SK-N-SH treated with all-trans-retinoic acid at 6 μM for 48 hours (cell line): ENCODE results near the gene KIZ.

ENCODE experiments used
- ATAC-seq: fragments of 200-7000 bp; cut with Tn5 transposase; 3 replicates; pipeline ENCODE4 v1.9.1; 2020; ENCODE audit warnings: mild to moderate bottlenecking, moderate library complexity
- ARNTL ChIP-seq: fragments of 450-650 bp; formaldehyde crosslinking; IDR thresholded peaks from 2 replicates; pipeline ENCODE4 v1.5.0; 2020; ENCODE audit warnings: low read depth, mild to moderate bottlenecking, moderate library complexity, borderline replicate concordance
- BACH2 ChIP-seq: fragments of 250-450 bp; sonication (Bioruptor Pico); IDR thresholded peaks from 2 replicates; pipeline ENCODE4 v1.9.0; 2021; ENCODE audit warnings: mild to moderate bottlenecking, borderline replicate concordance
- CREB5 ChIP-seq: fragments of 250-450 bp; sonication (Bioruptor Pico); IDR thresholded peaks from 2 replicates; pipeline ENCODE4 v1.5.1; 2020; ENCODE audit warnings: low read depth, mild to moderate bottlenecking, moderate library complexity
- CSDC2 ChIP-seq: fragments of 250-450 bp; sonication (Bioruptor Pico); IDR thresholded peaks from 2 replicates; pipeline ENCODE4 v1.5.0; 2020; ENCODE audit warnings: mild to moderate bottlenecking, moderate library complexity
- CSRNP3 ChIP-seq: fragments of 250-450 bp; sonication (Bioruptor Pico); IDR thresholded peaks from 2 replicates; pipeline ENCODE4 v1.5.1; 2021; ENCODE audit warnings: mild to moderate bottlenecking, moderate library complexity
- ESRRG ChIP-seq: fragments of 250-450 bp; sonication (Bioruptor Pico); IDR thresholded peaks from 2 replicates; pipeline ENCODE4 v1.6.1; 2021; ENCODE audit warnings: mild to moderate bottlenecking
- GLIS3 ChIP-seq: fragments of 250-450 bp; sonication (Bioruptor Pico); IDR thresholded peaks from 2 replicates; pipeline ENCODE4 v1.5.0; 2020; ENCODE audit warnings: mild to moderate bottlenecking, moderate library complexity
- ISL1 ChIP-seq: fragments of 250-450 bp; sonication (Bioruptor Pico); IDR thresholded peaks from 2 replicates; pipeline ENCODE4 v2.1.2; 2022; ENCODE audit warnings: mild to moderate bottlenecking, moderate library complexity
- OSR1 ChIP-seq: fragments of 250-450 bp; sonication (Bioruptor Pico); IDR thresholded peaks from 2 replicates; pipeline ENCODE4 v1.8.0; 2022; ENCODE audit warnings: moderate library complexity, mild to moderate bottlenecking, inconsistent platforms
- PATZ1 ChIP-seq: fragments of 250-450 bp; sonication (Bioruptor Pico); IDR thresholded peaks from 2 replicates; pipeline ENCODE4 v1.8.0; 2020; ENCODE audit warnings: mild to moderate bottlenecking, moderate library complexity, borderline replicate concordance
- POU6F1 ChIP-seq: fragments of 250-450 bp; sonication (Bioruptor Pico); IDR thresholded peaks from 2 replicates; pipeline ENCODE4 v1.8.0; 2021; ENCODE audit warnings: low read depth, mild to moderate bottlenecking, moderate library complexity, borderline replicate concordance
- PPARA ChIP-seq: fragments of 250-450 bp; sonication (Bioruptor Pico); IDR thresholded peaks from 2 replicates; pipeline ENCODE4 v1.5.0; 2020; ENCODE audit warnings: mild to moderate bottlenecking, borderline replicate concordance
- RARB ChIP-seq: fragments of 250-450 bp; sonication (Bioruptor Pico); IDR thresholded peaks from 2 replicates; pipeline ENCODE4 v1.8.0; 2021; ENCODE audit warnings: mild to moderate bottlenecking, moderate library complexity
- SNAI2 ChIP-seq: fragments of 250-450 bp; sonication (Bioruptor Pico); IDR thresholded peaks from 2 replicates; pipeline ENCODE4 v1.5.0; 2020; ENCODE audit warnings: mild to moderate bottlenecking, moderate library complexity
- TCF4 ChIP-seq: fragments of 250-450 bp; sonication (Bioruptor Pico); IDR thresholded peaks from 2 replicates; pipeline ENCODE4 v1.8.0; 2021; ENCODE audit warnings: mild to moderate bottlenecking, moderate library complexity, borderline replicate concordance
- TOX ChIP-seq: fragments of 250-450 bp; sonication (Bioruptor Pico); IDR thresholded peaks from 2 replicates; pipeline ENCODE4 v1.8.0; 2021; ENCODE audit warnings: mild to moderate bottlenecking, moderate library complexity, borderline replicate concordance
- TSHZ2 ChIP-seq: fragments of 250-450 bp; sonication (Bioruptor Pico); IDR thresholded peaks from 2 replicates; pipeline ENCODE4 v1.5.0; 2020; ENCODE audit warnings: mild to moderate bottlenecking, moderate library complexity
- ZC3H10 ChIP-seq: fragments of 250-450 bp; sonication (Bioruptor Pico); IDR thresholded peaks from 2 replicates; pipeline ENCODE4 v1.5.1; 2021; ENCODE audit warnings: mild to moderate bottlenecking, moderate library complexity
- ZFP3 ChIP-seq: fragments of 250-450 bp; sonication (Bioruptor Pico); IDR thresholded peaks from 2 replicates; pipeline ENCODE4 v1.5.0; 2020; ENCODE audit warnings: mild to moderate bottlenecking, moderate library complexity
- ZNF70 ChIP-seq: fragments of 450-650 bp; formaldehyde crosslinking; IDR thresholded peaks from 2 replicates; pipeline ENCODE4 v1.5.0; 2020; ENCODE audit warnings: mild to moderate bottlenecking, moderate library complexity

Gene KIZ

GRCh38 chr20:21125849-21126580 lies at the start of gene KIZ:
Gene KIZ, plus strand, starts transcription at chr20:21126082. Its CDS starts 34 bp downstream, at chr20:21126116.
- TF ChIP-seq ISL1 (CRISPR knock-in tag) (no peak), ZNF70 (no peak), CSDC2 (CRISPR knock-in tag) (no peak), ZC3H10 (CRISPR knock-in tag) (no peak), TSHZ2 (CRISPR knock-in tag) (no peak), GLIS3 (CRISPR knock-in tag) (no peak), TCF4 (CRISPR knock-in tag) (no peak), POU6F1 (CRISPR knock-in tag) (no peak), CREB5 (CRISPR knock-in tag) (no peak), SNAI2 (no peak), TOX (CRISPR knock-in tag) (no peak), PATZ1 (CRISPR knock-in tag) (no peak), CSRNP3 (CRISPR knock-in tag) (no peak), OSR1 (CRISPR knock-in tag) (no peak), ARNTL (no peak)

GRCh38 chr20:21077809-21078345 lies 48.0 kb upstream of the KIZ start:
- TF ChIP-seq ZFP3 (CRISPR knock-in tag), result no peak
- TF ChIP-seq CSRNP3 (CRISPR knock-in tag), result no peak
- TF ChIP-seq POU6F1 (CRISPR knock-in tag), result no peak
- no peak for TF ChIP-seq BACH2 (CRISPR knock-in tag)
- TF ChIP-seq TSHZ2 (CRISPR knock-in tag), result no peak
- TF ChIP-seq PPARA (CRISPR knock-in tag), result no peak
- no peak for TF ChIP-seq TCF4 (CRISPR knock-in tag)
- TF ChIP-seq SNAI2, result no peak
- no peak for TF ChIP-seq ZC3H10 (CRISPR knock-in tag)
- no peak for TF ChIP-seq ESRRG (CRISPR knock-in tag)
- no peak for TF ChIP-seq OSR1 (CRISPR knock-in tag)
- no peak for TF ChIP-seq RARB (CRISPR knock-in tag)

More at GRCh38 chr20:21125849-21126580, at the start of gene KIZ:
- peak; percentile 99 for ATAC-seq

More at GRCh38 chr20:21077809-21078345, 48.0 kb upstream of the KIZ start:
- no peak for ATAC-seq
